Measurements from ENCODE around the gene SLC25A47. TPM values are rescaled to one million over a fixed set of nuclear protein-coding genes. Genes with fewer than 3 reads are reported as not detected.

Gene SLC25A47
- total and polyA plus RNA-seq, 4 donors = 23.7 to 469 (median 291) TPM

DNA sequence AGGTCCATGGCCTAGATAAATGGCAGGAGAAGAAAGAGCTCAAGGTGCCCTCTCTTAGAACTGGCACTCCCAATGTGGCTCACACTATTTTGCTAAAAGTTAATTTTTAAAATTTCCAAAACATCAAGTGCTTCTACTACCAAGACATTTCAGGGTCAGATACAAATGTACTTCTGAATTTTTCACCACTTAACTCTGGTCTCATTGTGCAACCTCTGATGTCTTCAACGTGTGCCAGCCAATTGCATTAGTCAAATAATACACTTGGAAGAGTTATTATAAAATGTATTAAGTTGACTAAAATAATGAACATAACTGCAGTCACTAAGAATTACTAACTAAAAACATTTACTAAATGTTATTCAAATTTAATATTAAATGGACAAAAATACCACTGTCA, 41.3 kb downstream of the SLC25A47 start (continued):
- TF ChIP-seq, protein P1, sequence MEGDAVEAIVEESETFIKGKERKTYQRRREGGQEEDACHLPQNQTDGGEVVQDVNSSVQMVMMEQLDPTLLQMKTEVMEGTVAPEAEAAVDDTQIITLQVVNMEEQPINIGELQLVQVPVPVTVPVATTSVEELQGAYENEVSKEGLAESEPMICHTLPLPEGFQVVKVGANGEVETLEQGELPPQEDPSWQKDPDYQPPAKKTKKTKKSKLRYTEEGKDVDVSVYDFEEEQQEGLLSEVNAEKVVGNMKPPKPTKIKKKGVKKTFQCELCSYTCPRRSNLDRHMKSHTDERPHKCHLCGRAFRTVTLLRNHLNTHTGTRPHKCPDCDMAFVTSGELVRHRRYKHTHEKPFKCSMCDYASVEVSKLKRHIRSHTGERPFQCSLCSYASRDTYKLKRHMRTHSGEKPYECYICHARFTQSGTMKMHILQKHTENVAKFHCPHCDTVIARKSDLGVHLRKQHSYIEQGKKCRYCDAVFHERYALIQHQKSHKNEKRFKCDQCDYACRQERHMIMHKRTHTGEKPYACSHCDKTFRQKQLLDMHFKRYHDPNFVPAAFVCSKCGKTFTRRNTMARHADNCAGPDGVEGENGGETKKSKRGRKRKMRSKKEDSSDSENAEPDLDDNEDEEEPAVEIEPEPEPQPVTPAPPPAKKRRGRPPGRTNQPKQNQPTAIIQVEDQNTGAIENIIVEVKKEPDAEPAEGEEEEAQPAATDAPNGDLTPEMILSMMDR (IDR thresholded peaks at IDR 0.05; ENCODE audit: low read depth, low read length, missing input control) = no peak

DNA sequence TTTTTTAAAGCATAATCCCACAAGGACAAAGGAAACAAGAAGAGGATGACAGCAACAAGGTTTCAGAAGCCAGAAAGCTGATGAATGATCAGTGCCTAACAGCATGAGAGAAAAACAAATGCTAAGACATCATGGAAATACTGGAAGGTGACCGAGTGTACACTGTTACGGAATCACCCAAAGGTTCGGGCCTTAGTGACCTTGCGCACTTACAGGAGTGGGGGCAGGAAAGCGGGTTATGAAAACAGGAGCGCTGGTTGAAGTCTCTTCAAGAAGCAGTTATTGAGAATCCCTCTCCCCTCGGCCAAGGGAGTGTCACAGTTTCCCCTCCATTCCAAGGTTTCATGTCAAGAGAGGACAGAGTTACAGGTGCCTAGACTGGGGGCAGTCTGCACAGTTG, 42.6 kb downstream of the SLC25A47 start:
- Histone ChIP-seq H3K4me1 (ENCODE audit: control insufficient read depth in 4 of 4, insufficient read depth in 4 of 4, low read length in 3 of 4) (no peaks in the 10 kb centered on the region), H3K27ac (ENCODE audit: low read depth in 1 of 2, low read length in 2 of 2) (no peak overlapping the region), H3K36me3 (ENCODE audit: control insufficient read depth in 4 of 4, insufficient read depth in 3 of 4, low read depth in 1 of 4, low read length in 3 of 4) (peaks cover 4 to 29% (median 15%) of the 10 kb centered on the region in 4 donors), H3K9me3 (ENCODE audit: control insufficient read depth in 4 of 4, low read length in 3 of 4) (no peaks in the 10 kb centered on the region), H3K27me3 (ENCODE audit: control insufficient read depth in 4 of 4, insufficient read depth in 4 of 4, low read length in 3 of 4) (no peaks in the 10 kb centered on the region), H3K4me3 (ENCODE audit: low read depth in 1 of 3, low read length in 3 of 3) (no peak overlapping the region), H3K9ac (ENCODE audit: low read depth in 1 of 2, low read length in 2 of 2) (no peak overlapping the region)
- 86% methylated on average over 7 of the region's 7 CpGs for WGBS
- TF ChIP-seq YY1 (IDR thresholded peaks at IDR 0.05) (no peak), HNF4G (IDR thresholded peaks at IDR 0.05) (no peak), FOXA1 (IDR thresholded peaks at IDR 0.05) (no peak), EGR1 (IDR thresholded peaks at IDR 0.05; ENCODE audit: low read depth in 2 of 2) (no peak), FOXA2 (IDR thresholded peaks at IDR 0.05) (no peak), TAF1 (conservative IDR thresholded peaks at IDR 0.05) (no peak), SP1 (IDR thresholded peaks at IDR 0.05) (no peak), RXRA (IDR thresholded peaks at IDR 0.05) (no peak), JUND (IDR thresholded peaks at IDR 0.05) (no peak)
- TF ChIP-seq, protein P1 (IDR thresholded peaks at IDR 0.05; ENCODE audit: low read depth, low read length, missing input control) = no peak
- TF ChIP-seq, protein P2, sequence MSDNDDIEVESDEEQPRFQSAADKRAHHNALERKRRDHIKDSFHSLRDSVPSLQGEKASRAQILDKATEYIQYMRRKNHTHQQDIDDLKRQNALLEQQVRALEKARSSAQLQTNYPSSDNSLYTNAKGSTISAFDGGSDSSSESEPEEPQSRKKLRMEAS (IDR thresholded peaks at IDR 0.05) = no peak
- TF ChIP-seq, protein P3, sequence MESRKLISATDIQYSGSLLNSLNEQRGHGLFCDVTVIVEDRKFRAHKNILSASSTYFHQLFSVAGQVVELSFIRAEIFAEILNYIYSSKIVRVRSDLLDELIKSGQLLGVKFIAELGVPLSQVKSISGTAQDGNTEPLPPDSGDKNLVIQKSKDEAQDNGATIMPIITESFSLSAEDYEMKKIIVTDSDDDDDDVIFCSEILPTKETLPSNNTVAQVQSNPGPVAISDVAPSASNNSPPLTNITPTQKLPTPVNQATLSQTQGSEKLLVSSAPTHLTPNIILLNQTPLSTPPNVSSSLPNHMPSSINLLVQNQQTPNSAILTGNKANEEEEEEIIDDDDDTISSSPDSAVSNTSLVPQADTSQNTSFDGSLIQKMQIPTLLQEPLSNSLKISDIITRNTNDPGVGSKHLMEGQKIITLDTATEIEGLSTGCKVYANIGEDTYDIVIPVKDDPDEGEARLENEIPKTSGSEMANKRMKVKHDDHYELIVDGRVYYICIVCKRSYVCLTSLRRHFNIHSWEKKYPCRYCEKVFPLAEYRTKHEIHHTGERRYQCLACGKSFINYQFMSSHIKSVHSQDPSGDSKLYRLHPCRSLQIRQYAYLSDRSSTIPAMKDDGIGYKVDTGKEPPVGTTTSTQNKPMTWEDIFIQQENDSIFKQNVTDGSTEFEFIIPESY (IDR thresholded peaks at IDR 0.05) = no peak
- TF ChIP-seq, protein P4, sequence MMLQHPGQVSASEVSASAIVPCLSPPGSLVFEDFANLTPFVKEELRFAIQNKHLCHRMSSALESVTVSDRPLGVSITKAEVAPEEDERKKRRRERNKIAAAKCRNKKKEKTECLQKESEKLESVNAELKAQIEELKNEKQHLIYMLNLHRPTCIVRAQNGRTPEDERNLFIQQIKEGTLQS (IDR thresholded peaks at IDR 0.05) = no peak
- DNase-seq (ENCODE audit: low spot score) = no peak

DNA sequence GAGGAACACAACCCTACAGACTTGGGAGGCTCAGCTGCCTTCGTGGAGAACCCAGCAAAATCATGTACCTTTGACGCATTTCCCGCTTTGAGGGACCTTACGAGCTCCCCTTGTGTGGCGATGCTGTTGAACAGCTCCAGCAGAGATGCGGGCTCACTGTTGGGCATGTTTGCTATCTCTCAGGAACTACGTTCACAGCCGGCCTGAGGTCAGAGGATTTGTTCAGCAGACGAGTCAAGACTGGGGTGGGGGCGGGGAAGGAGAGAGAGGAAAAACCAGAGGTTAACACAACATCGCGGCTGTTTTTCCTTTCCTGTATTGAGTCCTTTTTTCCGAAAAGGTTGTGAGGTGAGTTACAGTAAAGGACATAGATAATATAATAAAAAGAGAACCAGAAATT, 45.9 kb downstream of the SLC25A47 start:
- Histone ChIP-seq H3K27ac (ENCODE audit: low read depth in 1 of 2, low read length in 2 of 2) (no peak overlapping the region), H3K4me1 (ENCODE audit: control insufficient read depth in 4 of 4, insufficient read depth in 4 of 4, low read length in 3 of 4) (no peaks in the 10 kb centered on the region)
- DNase-seq (ENCODE audit: low spot score) = no peak

More for the DNA sequence above, 45.9 kb downstream of the SLC25A47 start:
- H3K36me3 ChIP-seq (ENCODE audit: control insufficient read depth in 4 of 4, insufficient read depth in 3 of 4, low read depth in 1 of 4, low read length in 3 of 4) = peaks cover 0 to 15% (median 10%) of the 10 kb centered on the region in 4 donors
- H3K9ac ChIP-seq (ENCODE audit: low read depth in 1 of 2, low read length in 2 of 2) = no peak overlapping the region
- TF ChIP-seq RXRA (IDR thresholded peaks at IDR 0.05) = no peak
- peak; percentile 52 for TF ChIP-seq NR2F2 (IDR thresholded peaks at IDR 0.05)
- no peaks in the 10 kb centered on the region for H3K9me3 ChIP-seq (ENCODE audit: control insufficient read depth in 4 of 4, low read length in 3 of 4)
- no peak overlapping the region for H3K4me3 ChIP-seq (ENCODE audit: low read depth in 1 of 3, low read length in 3 of 3)
- WGBS = 86% methylated on average over 13 of the region's 13 CpGs
- H3K27me3 ChIP-seq (ENCODE audit: control insufficient read depth in 4 of 4, insufficient read depth in 4 of 4, low read length in 3 of 4) = no peaks in the 10 kb centered on the region
